HG02970 (cell line): ENCODE data around the gene CASP1.
"Not testable (repeated sequence)": the region's sequence is repeated elsewhere in the genome, so short reads cannot be mapped to it uniquely, and the experiment has no call there.

ENCODE experiments used
- ATAC-seq: cut with Tn5 transposase; IDR thresholded peaks from one replicate; pipeline ENCODE4 v1.9.1; 2021; ENCODE audit warnings: mild to moderate bottlenecking, moderate library complexity, moderate number of reproducible peaks; ENCODE audit not compliant: unreplicated experiment, low FRiP score

Gene CASP1

GRCh38 chr11:105034813-105035620, at the start of gene CASP1:
CASP1 (minus strand) TSS chr11:105035144; CDS start chr11:105035113, 31 bp downstream.
- ATAC-seq, result peak; percentile 96

DNA sequence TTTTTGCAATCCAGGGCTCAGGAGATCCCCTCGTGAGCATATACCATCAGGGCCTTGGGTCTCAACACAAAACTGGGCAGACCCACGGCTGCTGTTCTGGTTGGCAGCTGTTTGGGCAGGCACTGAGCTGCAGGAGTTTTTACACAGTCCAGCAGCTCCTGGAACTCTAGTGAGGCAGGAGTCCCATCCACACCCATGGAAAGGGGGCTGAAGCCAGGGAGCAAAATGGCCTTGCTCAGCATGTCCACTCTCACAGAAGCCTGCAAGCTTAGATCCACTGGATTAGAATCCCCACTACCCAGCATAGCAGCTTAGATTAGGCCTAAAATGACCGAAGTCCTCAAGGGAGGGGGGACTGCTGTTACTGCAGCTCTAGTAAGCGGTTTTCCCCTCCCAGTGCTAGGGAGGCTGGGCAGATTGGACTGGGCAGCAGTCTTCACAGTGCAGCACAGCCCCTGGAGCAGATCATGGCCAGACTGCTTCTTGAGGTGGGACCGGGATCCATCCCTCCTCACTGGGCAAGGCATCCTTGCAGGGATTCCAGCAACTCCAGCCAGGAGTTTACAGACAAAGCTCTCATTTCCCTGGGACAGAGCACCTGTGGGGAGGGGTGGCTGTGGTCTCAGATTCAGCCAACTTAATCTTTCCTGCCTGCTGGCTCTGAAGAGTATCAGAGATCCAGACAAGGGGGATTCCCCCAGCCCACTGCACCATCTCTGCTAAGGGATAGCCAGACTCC, 46.6 kb upstream of the CASP1 start:
- ATAC-seq, result no peak

GRCh38 chr11:105080171-105080906, 45.4 kb upstream of the CASP1 start:
- not testable (repeated sequence) for ATAC-seq

DNA sequence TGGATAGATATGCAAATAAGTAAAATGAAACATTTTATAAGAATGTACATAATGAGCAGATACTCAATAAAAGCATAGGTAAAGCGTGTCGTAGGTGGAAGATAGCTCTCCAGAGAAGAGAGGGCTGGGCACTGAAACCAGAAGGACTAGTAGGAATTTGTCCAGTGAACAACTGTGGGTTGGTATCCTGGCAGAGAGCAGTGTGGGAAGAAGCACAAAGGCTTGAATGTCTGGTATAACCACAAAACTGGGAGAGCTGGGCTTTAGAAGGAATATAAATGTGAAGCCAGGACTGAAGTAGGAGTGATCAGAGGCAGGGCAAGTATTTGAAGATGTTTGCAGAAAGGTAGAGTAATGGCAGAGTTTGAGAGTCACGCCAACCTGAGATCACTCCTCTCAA, 43.3 kb upstream of the CASP1 start:
- no peak for ATAC-seq

DNA sequence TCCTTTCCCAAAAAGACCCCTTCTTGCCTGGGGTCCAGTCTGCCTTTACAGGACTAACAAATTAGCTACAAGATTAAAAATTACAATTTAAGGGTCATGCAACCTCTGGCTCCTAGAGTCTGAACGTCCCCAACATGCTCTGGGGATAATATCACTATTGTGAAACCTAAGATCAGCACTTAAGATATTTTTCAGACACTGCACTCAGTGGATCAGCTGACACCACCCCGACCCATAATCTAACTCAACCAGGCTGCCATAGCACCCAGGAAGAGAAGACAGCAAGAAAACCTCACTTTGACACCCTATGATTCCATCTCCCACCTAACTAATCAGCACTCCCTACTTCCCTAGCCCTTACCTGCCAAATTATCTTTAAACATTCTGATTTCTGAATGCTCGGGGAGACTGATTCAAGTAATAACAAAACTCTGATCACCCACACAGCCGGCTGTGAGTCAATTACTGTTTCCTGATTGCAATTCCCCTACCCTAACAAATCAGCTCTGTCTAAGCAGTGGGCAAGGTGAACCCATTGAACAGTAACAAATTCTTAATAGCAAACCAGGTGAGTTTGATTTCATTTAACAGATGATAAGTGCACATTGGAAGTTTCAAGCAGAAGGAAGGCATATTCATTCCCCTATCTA, 42.3 kb upstream of the CASP1 start:
- ATAC-seq, result not testable (repeated sequence)

DNA sequence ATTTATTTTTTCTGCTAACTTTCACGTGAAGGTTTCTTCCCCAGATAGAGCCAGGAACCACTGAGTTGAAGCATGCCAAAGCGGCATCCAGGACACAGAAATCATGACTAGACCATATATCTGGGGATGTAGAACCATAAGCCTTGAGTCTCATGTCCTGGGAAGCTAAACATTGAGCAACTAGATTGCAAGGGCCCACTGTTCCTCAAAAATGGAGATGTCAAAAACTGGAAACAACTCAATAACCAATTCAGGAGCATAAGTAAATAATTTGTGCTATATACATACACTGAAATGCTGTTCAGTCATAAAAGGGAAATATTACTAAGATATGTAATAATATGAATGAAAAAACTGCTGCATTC, 39.2 kb upstream of the CASP1 start:
- no peak for ATAC-seq

- ATAC-seq, result no peak
Observed at GRCh38 chr11:105073456-105074165, 38.7 kb upstream of the CASP1 start.

DNA sequence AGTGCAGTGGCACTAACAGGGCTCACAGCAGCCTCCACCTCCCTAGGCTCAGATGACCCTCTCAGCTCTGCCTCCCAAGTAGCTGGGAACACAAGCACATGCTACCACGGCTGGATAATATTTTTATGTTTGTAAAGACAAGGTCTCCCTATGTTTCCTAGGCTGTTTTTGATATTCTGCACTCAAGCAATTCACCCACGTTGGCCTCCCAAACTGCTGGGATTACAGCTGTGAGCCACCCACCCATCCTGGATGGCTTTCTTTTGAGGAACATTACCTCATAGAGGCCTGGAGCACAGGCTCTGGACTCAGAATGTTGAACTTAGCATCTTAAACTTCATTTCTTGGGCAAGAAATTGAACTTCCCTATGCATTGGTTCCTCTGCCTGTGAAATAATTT, 37.1 kb upstream of the CASP1 start:
- not testable (repeated sequence) for ATAC-seq

GRCh38 chr11:105071089-105071732, 36.3 kb upstream of the CASP1 start:
- ATAC-seq, result no peak

- ATAC-seq, result no peak
Observed at GRCh38 chr11:105070306-105070705, 35.4 kb upstream of the CASP1 start.

- not testable (repeated sequence) for ATAC-seq
Observed at GRCh38 chr11:105069749-105070148, 34.8 kb upstream of the CASP1 start.

DNA sequence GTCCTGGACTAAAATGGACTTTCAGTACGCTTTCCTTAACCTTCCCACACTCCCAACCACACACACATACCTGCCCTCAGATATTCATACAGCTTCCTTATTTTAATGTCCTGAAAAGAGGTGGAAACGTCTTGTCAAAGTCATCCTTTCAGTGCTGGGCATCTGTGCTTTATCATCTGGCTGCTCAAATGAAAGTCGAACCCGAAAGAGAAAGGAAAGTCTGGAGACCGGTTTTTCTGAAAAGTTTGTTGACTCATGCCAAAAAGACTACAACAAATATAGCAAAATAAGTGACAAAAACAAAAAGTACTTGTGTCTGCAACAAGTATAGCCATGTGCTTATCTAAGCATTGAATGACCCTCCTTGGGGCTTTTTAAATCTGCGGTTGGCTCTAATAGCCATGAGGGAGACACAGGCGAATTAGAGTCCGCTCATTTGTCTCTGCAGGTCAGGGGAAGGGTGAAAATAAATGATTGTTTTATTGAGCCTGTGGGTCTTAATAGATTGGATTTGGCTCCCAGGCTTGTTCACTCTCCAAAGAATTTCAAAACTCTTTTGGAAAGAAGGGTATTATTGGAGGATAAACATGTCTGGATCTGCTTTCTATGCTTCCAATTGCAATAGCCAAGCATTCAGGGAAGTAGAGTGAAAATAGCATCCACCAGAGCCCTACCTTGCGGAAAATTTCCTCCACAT, 28.4 kb upstream of the CASP1 start:
- ATAC-seq, result not testable (repeated sequence)

DNA sequence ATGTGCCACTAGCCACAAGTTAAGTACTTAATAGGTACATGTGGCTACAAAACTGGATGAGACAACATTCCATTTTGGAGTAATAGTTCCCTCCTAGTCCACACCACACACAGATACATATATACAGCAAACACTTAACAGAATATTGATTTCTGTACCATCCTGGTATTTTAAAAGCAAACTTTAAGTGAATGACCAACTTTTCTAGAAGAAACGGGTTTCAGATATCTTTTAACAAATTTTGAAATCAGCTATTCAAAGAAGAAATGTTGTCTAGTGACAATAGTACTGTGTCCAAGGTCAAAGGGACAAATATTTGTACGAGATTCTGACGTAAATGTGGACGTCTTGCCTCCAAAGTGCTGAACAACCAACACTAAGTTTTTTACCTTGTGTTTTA, 22.5 kb upstream of the CASP1 start:
- ATAC-seq, result no peak

- ATAC-seq, result no peak
Observed at GRCh38 chr11:105056446-105056845, 21.5 kb upstream of the CASP1 start.

DNA sequence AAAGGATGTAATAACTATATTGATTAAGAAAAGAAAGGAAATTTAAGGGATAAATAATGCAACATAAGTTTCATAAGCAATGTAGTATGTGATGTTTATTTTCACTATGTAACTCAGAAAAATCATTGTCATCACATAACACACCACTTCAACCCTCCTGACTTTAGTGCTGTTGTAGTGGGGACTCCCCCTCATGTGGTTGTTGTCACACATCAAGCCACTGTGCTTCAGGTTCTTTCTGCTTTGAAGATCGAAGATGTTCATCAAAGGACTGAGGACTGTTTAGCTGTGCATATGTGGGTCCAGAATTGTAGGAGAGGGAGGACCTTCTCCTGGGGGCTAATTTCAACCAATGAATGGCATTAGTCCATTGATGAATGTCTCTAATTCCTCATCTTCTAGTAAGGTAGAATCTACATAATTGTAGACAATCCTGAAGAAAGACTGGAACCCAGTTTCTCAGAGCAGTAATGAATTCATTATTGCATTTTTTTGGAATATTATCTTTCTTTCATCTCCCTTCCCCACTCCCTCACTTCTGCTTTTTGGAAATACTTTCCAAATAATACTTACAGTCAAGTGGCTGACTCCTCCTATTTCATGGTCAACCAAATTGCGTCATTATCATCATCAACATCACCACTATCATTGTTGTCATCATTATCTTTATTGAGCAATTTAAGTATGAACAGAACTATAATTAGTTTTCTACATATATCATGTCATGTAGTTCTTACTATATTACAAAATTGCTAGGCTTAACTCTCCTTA, 20.0 kb upstream of the CASP1 start:
- no peak for ATAC-seq

DNA sequence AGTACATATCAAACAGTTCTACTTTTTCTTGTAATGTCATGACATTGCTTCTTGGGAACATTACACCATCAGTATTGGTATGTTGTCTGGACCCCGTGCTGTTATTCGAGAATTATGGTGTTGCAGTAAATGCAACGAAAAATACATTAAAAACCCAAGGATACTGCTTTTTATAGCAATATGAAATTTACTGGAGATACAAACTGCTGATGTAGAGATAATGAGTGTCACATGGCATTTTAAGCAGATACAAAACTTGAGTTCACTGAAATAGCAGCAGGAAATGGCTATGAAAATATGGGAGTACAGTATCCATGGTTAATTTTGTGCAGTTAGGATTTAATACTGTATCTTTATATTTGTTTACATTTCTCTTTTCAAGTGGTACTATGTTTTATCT, 17.5 kb upstream of the CASP1 start:
- ATAC-seq, result no peak

DNA sequence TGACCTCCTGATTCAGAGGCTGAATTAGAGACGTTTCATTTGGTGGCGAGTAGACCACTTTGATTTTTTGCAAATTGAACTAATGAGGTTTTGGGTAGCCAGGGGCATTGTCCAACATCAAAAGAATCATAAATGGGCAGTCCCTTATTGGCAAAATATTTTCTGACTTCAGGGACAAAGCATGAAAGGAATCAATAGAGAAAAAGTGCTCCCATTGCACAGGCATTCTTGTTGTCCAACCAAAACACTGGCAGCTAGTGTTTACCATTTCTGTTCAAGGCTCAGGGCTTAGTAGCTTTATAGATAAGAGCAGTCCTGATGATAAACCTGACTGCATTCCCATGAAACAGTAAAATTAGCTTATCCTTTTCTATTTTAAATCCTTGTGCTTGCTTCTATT, 16.6 kb upstream of the CASP1 start:
- no peak for ATAC-seq

DNA sequence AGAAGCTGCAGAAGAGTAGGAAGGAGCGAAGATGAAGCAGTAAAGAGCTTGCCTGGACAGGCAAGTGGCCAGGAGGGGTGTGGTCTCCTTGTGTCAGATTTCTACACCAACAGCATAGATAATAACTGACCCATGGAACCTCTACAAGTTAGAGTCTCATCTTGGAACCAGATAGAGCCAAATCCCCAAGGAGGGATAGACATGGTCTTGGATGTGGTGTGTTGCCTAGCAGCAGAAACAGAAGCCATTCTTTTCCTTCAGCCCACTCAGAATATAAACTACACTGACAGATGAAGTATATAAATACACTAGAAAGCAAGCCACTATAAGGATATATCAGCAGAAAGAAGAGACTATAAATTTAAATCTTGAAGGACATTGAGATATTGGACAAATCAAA, 14.5 kb upstream of the CASP1 start:
- ATAC-seq, result no peak
